RWPE2 (cell line): ENCODE data around the gene PIP4K2A.
"Not testable (repeated sequence)": the region's sequence is repeated elsewhere in the genome, so short reads cannot be mapped to it uniquely, and the experiment has no call there.

ENCODE experiments used
- ATAC-seq: fragments of 200-7000 bp; cut with Tn5 transposase; 3 replicates; pipeline ENCODE4 v1.9.1; 2021; ENCODE audit warnings: low read depth
- DNase-seq: peaks from one replicate; pipeline ENCODE4 v3.0.0-alpha.2; 2020; ENCODE audit warnings: low spot score
- H3K27ac ChIP-seq: fragments of 450-650 bp; 2 replicates; pipeline ENCODE4 v1.5.1; 2017; ENCODE audit warnings: mild to moderate bottlenecking; ENCODE audit not compliant: poor library complexity, severe bottlenecking
- H3K27me3 ChIP-seq: fragments of 250-450 bp; sonication (Bioruptor Pico); 2 replicates; pipeline ENCODE4 v1.5.1; 2021; ENCODE audit warnings: mild to moderate bottlenecking, moderate library complexity; ENCODE audit not compliant: insufficient read depth, poor library complexity, severe bottlenecking
- H3K36me3 ChIP-seq: fragments of 250-450 bp; sonication (Bioruptor Pico); 2 replicates; pipeline ENCODE4 v1.5.1; 2020; ENCODE audit warnings: low read depth, mild to moderate bottlenecking, moderate library complexity
- H3K4me1 ChIP-seq: fragments of 250-450 bp; sonication (Bioruptor Pico); 2 replicates; pipeline ENCODE4 v1.5.1; 2021; ENCODE audit warnings: mild to moderate bottlenecking, moderate library complexity; ENCODE audit not compliant: insufficient read depth, poor library complexity, severe bottlenecking
- H3K4me3 ChIP-seq: fragments of 250-450 bp; sonication (Bioruptor Pico); 2 replicates; pipeline ENCODE4 v1.5.1; 2021; ENCODE audit warnings: mild to moderate bottlenecking, moderate library complexity; ENCODE audit not compliant: severe bottlenecking
- H3K9me3 ChIP-seq: fragments of 250-450 bp; sonication (Bioruptor Pico); 2 replicates; pipeline ENCODE4 v1.5.1; 2021; ENCODE audit warnings: mild to moderate bottlenecking, moderate library complexity; ENCODE audit not compliant: severe bottlenecking
- TF ChIP-seq, protein P1 (sequence below): fragments of 450-650 bp; IDR thresholded peaks from one replicate; pipeline ENCODE4 v1.5.1; 2017; ENCODE audit warnings: mild to moderate bottlenecking, moderate library complexity; ENCODE audit not compliant: poor library complexity, severe bottlenecking

Gene PIP4K2A

DNA sequence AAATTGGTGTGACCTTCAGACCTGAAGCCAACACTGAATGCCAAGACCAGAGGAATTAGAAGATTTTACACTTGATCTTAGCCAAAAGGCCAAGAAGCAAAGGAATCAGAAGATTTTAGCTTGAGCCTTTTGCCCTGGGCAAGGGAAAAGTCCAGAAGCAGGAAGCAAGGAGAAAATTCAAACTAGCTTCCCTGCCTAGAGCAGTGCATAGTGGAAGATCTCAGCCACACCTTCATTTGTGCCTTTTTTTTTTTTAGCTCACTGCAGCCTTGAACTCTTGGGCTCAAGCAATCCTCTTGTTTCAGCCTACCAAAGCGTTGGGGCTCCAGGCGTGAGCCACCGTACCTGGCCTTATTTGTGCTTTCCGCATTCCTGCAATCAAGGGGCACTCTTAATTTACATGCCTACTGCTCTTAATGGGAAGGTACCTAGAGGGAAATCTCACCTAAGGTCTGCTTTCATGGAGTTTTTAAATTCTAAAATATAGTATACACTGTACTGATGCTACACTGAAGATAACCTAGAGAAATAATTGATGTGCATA, 8.3 kb upstream of the PIP4K2A start:
- no peak overlapping the region for H3K4me3 ChIP-seq
- H3K27ac ChIP-seq, result no peak overlapping the region
- TF ChIP-seq, protein P1, sequence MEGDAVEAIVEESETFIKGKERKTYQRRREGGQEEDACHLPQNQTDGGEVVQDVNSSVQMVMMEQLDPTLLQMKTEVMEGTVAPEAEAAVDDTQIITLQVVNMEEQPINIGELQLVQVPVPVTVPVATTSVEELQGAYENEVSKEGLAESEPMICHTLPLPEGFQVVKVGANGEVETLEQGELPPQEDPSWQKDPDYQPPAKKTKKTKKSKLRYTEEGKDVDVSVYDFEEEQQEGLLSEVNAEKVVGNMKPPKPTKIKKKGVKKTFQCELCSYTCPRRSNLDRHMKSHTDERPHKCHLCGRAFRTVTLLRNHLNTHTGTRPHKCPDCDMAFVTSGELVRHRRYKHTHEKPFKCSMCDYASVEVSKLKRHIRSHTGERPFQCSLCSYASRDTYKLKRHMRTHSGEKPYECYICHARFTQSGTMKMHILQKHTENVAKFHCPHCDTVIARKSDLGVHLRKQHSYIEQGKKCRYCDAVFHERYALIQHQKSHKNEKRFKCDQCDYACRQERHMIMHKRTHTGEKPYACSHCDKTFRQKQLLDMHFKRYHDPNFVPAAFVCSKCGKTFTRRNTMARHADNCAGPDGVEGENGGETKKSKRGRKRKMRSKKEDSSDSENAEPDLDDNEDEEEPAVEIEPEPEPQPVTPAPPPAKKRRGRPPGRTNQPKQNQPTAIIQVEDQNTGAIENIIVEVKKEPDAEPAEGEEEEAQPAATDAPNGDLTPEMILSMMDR, result no peak
- no peak for DNase-seq
- H3K36me3 ChIP-seq, result no peaks in the 10 kb centered on the region
- no peak for ATAC-seq
- no peaks in the 10 kb centered on the region for H3K4me1 ChIP-seq
- no peaks in the 10 kb centered on the region for H3K27me3 ChIP-seq
- H3K9me3 ChIP-seq, result no peaks in the 10 kb centered on the region

DNA sequence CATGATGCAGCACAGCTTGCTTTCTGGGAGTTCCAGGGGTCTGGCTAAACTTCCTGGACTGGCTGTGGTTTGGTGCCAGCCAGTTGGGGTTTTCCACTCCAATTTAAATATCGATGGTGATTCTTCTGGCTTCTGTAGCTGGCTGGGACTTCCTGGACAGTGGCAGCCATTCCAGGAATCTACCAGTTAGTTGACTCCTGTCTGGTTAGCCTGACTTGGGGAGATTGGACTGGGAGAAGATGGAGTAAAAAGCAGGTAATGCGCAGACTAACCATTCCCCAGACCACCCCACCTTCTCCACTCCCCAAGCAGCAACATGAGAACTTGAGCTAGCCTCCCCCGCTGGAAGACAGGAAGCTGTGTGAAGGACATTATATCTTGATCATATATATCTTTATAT, 6.3 kb upstream of the PIP4K2A start:
- Histone ChIP-seq H3K4me3 (no peak overlapping the region), H3K4me1 (no peaks in the 10 kb centered on the region), H3K27me3 (no peaks in the 10 kb centered on the region), H3K9me3 (no peaks in the 10 kb centered on the region), H3K27ac (no peak overlapping the region), H3K36me3 (no peaks in the 10 kb centered on the region)
- no peak for DNase-seq
- no peak for ATAC-seq
- TF ChIP-seq, protein P1, result no peak

DNA sequence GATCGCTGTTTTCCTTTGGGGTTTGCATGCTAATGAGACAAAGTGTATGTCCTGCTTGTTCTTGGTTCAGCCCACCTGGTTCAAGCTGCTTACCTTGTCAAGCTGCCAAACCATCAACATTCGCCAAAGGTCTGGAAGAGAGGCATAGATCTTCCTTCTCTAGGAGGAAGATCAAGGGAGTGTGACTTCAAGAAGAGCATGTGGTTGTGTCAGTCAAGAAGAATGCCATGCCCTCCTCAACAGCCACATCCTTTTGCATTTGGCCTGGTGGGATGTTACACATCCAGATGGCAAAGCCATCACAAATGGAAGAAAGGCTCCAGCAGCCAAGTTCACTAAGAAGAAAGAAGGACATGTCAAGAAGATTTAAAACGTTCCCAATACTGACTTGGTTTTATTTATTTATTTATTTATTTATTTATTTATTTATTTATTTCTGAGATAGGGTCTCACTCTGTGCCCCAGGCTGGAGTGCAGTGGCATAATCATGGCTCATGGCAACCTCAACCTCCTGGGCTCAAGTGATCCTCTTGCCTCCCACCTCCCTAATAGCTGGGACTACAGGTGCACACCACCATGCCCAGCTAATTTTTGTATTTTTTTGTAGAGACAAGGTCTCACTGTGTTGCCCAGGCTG, 5.1 kb upstream of the PIP4K2A start:
- no peak for DNase-seq
- Histone ChIP-seq H3K4me1 (no peaks in the 10 kb centered on the region), H3K27me3 (no peaks in the 10 kb centered on the region), H3K36me3 (no peaks in the 10 kb centered on the region), H3K9me3 (no peaks in the 10 kb centered on the region), H3K4me3 (no peak overlapping the region), H3K27ac (no peak overlapping the region)
- no peak for ATAC-seq
- TF ChIP-seq, protein P1, result no peak

DNA sequence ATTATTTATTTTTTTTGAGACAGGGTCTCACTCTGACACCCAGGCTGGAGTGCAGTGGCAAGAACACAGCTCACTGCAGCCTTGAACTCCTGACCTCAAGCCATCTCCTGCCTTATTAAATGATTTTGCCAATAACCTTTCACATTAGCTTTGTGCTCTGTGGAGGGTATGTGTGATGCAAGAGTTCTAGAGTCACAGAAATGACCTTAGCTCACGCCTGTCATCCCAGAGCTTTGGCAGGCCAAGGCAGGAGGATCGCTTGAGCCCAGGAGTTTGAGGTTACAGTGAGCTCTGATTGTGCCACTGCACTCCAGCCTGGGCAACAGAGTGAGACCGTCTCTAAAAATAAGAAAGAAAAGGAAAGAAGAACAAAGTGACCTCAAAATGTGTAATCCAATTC, 4.3 kb upstream of the PIP4K2A start:
- H3K27me3 ChIP-seq, DNase-seq, ATAC-seq: not testable (repeated sequence)

DNA sequence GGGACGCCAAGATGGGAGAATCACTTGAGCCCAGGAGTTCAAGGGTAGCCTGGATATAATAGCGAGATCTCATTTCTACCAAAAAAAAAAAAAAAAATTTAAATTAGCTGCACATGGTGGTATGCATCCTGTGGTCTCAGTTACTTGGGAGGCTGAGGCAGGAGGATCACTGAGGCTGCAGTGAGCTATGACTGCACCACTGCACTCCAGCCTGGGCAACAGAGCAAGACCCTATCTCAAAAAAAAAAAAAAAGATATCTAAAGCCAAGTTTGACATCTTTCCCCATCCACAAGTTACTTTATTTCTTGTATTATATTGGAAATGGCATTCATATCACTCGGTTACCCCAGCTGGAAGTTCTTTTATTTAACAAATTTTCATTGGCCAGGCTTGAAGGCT, 3.4 kb upstream of the PIP4K2A start:
- DNase-seq, result no peak
- Histone ChIP-seq H3K4me1 (peaks cover 1% of the 10 kb centered on the region), H3K9me3 (no peaks in the 10 kb centered on the region), H3K4me3 (no peak overlapping the region), H3K27me3 (no peaks in the 10 kb centered on the region), H3K36me3 (no peaks in the 10 kb centered on the region), H3K27ac (no peak overlapping the region)
- TF ChIP-seq, protein P1, result no peak
- no peak for ATAC-seq

More for the DNA sequence above, 4.3 kb upstream of the PIP4K2A start:
- H3K36me3 ChIP-seq, H3K4me3 ChIP-seq, H3K9me3 ChIP-seq, H3K27ac ChIP-seq, H3K4me1 ChIP-seq: not testable (repeated sequence)
